HCT116 (cell line): ENCODE data around the gene NAB2. TPM values are rescaled to one million over a fixed set of nuclear protein-coding genes. Genes with fewer than 3 reads are reported as not detected.
A peak's percentile ranks its signal among the peaks of the same experiment; 100 is the strongest.

Experiments
- ATAC-seq: fragments of 200-7000 bp; cut with Tn5 transposase; 2 replicates; pipeline ENCODE4 v1.9.1; 2020; ENCODE audit warnings: mild to moderate bottlenecking, moderate library complexity
- BruUV-seq: library from RNA; stranded (reverse); fragments of 400-500 nt; replicated peaks from 2 replicates; lab custom pipeline; 2021; lab: Mats Ljungman, UMichigan
- CTCF ChIA-PET: fragments of 300-600 bp; sonication (Branson Sonifier 250); formaldehyde crosslinking; loops from one replicate; lab custom pipeline; 2021; ENCODE audit warnings: antibody characterized with exemption; lab: Charles Lee
- POLR2A ChIA-PET: fragments of 300-600, 350-600 bp; sonication (Branson Sonifier 250); formaldehyde crosslinking; loops from one replicate; lab custom pipeline; 2021; ENCODE audit warnings: antibody characterized with exemption; lab: Charles Lee
- RAD21 ChIA-PET, 2 experiments: fragments of 300-600 bp; sonication (Branson Sonifier 250); formaldehyde crosslinking; loops; one replicate each; lab custom pipeline; 2023; ENCODE audit warnings: low total read pairs in 2 of 2; ENCODE audit not compliant: uncharacterized antibody in 2 of 2, unreplicated experiment in 2 of 2, low non-redundant PET in 1 of 2; lab: Charles Lee
- DNase-seq: peaks from one replicate; pipeline ENCODE4 v3.0.0-alpha.2; 2010; ENCODE audit warnings: low read depth, low spot score
- H2AFZ ChIP-seq: fragments of 200-600 bp; shearing (Covaris generic), sonication (generic); 2 replicates; pipeline ENCODE4 v1.6.1; 2017; ENCODE audit warnings: low read depth, mixed run types, mixed read lengths, antibody characterized with exemption, low read length; ENCODE audit not compliant: poor library complexity, severe bottlenecking
- H3K27ac ChIP-seq: 2 replicates; pipeline ENCODE4 v1.5.1; 2012; ENCODE audit warnings: low read depth, low read length
- H3K27me3 ChIP-seq: fragments of 200-600 bp; sonication (generic); 2 replicates; pipeline ENCODE4 v1.6.1; 2016; ENCODE audit warnings: mixed run types, low read length, mixed read lengths; ENCODE audit not compliant: insufficient read depth
- H3K36me3 ChIP-seq, 2 experiments: fragments of 200-500 bp in 1 of 2; fragments of 200-600 bp in 1 of 2; sonication (Bioruptor generic) in 1 of 2; sonication (generic) in 1 of 2; 2 replicates each; pipeline versions ENCODE4 v1.5.1 to v1.6.1; 2014 to 2016; ENCODE audit warnings: low read length in 2 of 2, inconsistent platforms in 1 of 2, mixed read lengths in 1 of 2, mixed run types in 1 of 2; ENCODE audit not compliant: insufficient read depth in 2 of 2, control insufficient read depth in 1 of 2
- H3K4me1 ChIP-seq, 2 experiments: fragments of 200-600 bp in 1 of 2; sonication (generic) in 1 of 2; 2 replicates each; pipeline versions ENCODE4 v1.5.1 to v1.6.1; 2012 to 2017; ENCODE audit warnings: low read length in 2 of 2, inconsistent platforms in 1 of 2, mild to moderate bottlenecking in 1 of 2, mixed read lengths in 1 of 2, mixed run types in 1 of 2, moderate library complexity in 1 of 2; ENCODE audit not compliant: insufficient read depth in 2 of 2, control insufficient read depth in 1 of 2
- H3K4me2 ChIP-seq: fragments of 200-600 bp; sonication (generic); 2 replicates; pipeline ENCODE4 v1.6.1; 2017; ENCODE audit warnings: mixed run types, low read length, mixed read lengths
- H3K4me3 ChIP-seq, 2 experiments: fragments of 200-600 bp in 1 of 2; sonication (generic) in 1 of 2; replicated peaks in 1 of 2; 2 replicates each; pipeline ENCODE4 v1.5.1; 2011 to 2016; ENCODE audit warnings: low read length in 2 of 2, control low read depth in 1 of 2, low read depth in 1 of 2, mild to moderate bottlenecking in 1 of 2, mixed read lengths in 1 of 2, mixed run types in 1 of 2
- H3K79me2 ChIP-seq: fragments of 200-600 bp; sonication (generic); 2 replicates; pipeline ENCODE4 v1.6.1; 2017; ENCODE audit warnings: mild to moderate bottlenecking, mixed run types, low read length, moderate library complexity, mixed read lengths; ENCODE audit not compliant: insufficient read depth
- H3K9ac ChIP-seq: fragments of 200-600 bp; sonication (generic); 2 replicates; pipeline ENCODE4 v1.6.1; 2016; ENCODE audit warnings: low read length, mixed read lengths
- H3K9me2 ChIP-seq: fragments of 200-600 bp; sonication (generic), shearing (Covaris generic); 2 replicates; pipeline ENCODE4 v1.6.1; 2017; ENCODE audit warnings: mixed run types, mild to moderate bottlenecking, moderate library complexity; ENCODE audit not compliant: insufficient read depth
- H3K9me3 ChIP-seq, 2 experiments: fragments of 200-500 bp in 1 of 2; fragments of 200-600 bp in 1 of 2; sonication (Bioruptor generic) in 1 of 2; sonication (generic) in 1 of 2; 2 replicates each; pipeline ENCODE4 v1.6.1; 2014 to 2017; ENCODE audit warnings: low read length in 2 of 2, mixed read lengths in 2 of 2, inconsistent platforms in 1 of 2, low read depth in 1 of 2, mild to moderate bottlenecking in 1 of 2, mixed run types in 1 of 2, moderate library complexity in 1 of 2; ENCODE audit not compliant: control insufficient read depth in 1 of 2, insufficient read depth in 1 of 2
- H4K20me1 ChIP-seq: fragments of 200-600 bp; sonication (generic), shearing (Covaris generic); 2 replicates; pipeline ENCODE4 v1.6.1; 2017; ENCODE audit warnings: mixed run types, mild to moderate bottlenecking, moderate library complexity; ENCODE audit not compliant: insufficient read depth
- CTCF ChIP-seq, 3 experiments: fragments of 200-600 bp in 1 of 3; sonication (generic) in 1 of 3; IDR thresholded peaks in 2 of 3; conservative IDR thresholded peaks in 1 of 3; 2 replicates each; pipeline ENCODE4 v1.5.1; 2012 to 2017; ENCODE audit warnings: low read depth in 2 of 3, low read length in 2 of 3, antibody characterized with exemption in 1 of 3, borderline replicate concordance in 1 of 3, control low read depth in 1 of 3, mild to moderate bottlenecking in 1 of 3, mixed read lengths in 1 of 3, mixed run types in 1 of 3, moderate library complexity in 1 of 3; ENCODE audit not compliant: insufficient read depth in 1 of 3
- YY1 ChIP-seq: IDR thresholded peaks from 2 replicates; pipeline ENCODE4 v1.6.1; 2011; ENCODE audit warnings: low read length, low read depth, moderate library complexity, mild to moderate bottlenecking; ENCODE audit not compliant: insufficient replicate concordance; ENCODE audit errors: extremely low read depth
- intact Hi-C: fragments of 100-400 bp; cut with micrococcal nuclease; formaldehyde crosslinking; loops from 2 replicates; pipeline ENCODE4 v1.10.0; 2022
- total RNA-seq: library from RNA; stranded (reverse); gene quantifications from one replicate; pipeline ENCODE4 v1.2.1, GENCODE V29; 2021; ENCODE audit not compliant: unreplicated experiment

NAB2 gene
- total RNA-seq, 1 experiment from 2014 or later, result 77.1 TPM

- Histone ChIP-seq H3K36me3 (0 out of 4 replicates have a peak, but pooled peaks cover 0 to 2% of the 10 kb centered on the region in 2 experiments), H2AFZ (peak overlapping the region; percentile 13), H3K4me1 (peaks cover 11 to 36% of the 10 kb centered on the region in 2 experiments), H3K9me2 (no peaks in the 10 kb centered on the region), H3K79me2 (peaks cover 15% of the 10 kb centered on the region), H3K27me3 (no peaks in the 10 kb centered on the region), H3K4me3 (peak overlapping the region in 1 of 2 experiments; percentile 80; a peak in 3 of 4 replicates), H3K9me3 (no peaks in the 10 kb centered on the region), H3K9ac (peak overlapping the region; percentile 96), H3K27ac (peak overlapping the region; percentile 91), H3K4me2 (peak overlapping the region; percentile 92), H4K20me1 (no peaks in the 10 kb centered on the region)
- RAD21 ChIA-PET, result interaction anchor here (0.6 to 2.3 kb wide), 21 partner anchors 9 to 188 kb away, joined by 3 to 60 read pairs (median 4); partner anchors contain the start of genes LRP1 (in 2 of the 2) and NEMP1 (in 2 of the 2)
- no TSS peak for BruUV-seq
- TF ChIP-seq YY1 (no peak), CTCF (IDR thresholded peaks at IDR 0.05 in 2 of 3, conservative IDR thresholded peaks at IDR 0.05 in 1 of 3; ENCODE audit: borderline replicate concordance in 1 of 3, insufficient read depth in 1 of 3, low read depth in 2 of 3, low read length in 2 of 3) (peak in 2 of 3 experiments; percentile 86 to 91; a peak in 4 of 6 replicates)
- POLR2A ChIA-PET, result interaction anchor here (0.7 to 3.3 kb wide), 17 partner anchors 12 to 1138 kb away, joined by 3 to 55 read pairs (median 5); partner anchors contain the start of genes LRP1, NAB2, NACA and NEMP1
- CTCF ChIA-PET, result interaction anchor here (0.8 to 3.9 kb wide), 22 partner anchors 9 to 273 kb away, joined by 3 to 181 read pairs (median 7); partner anchors contain the start of genes LRP1, NAB2, NEMP1 and ZBTB39
- ATAC-seq, result no peak; the same call in 1 of the 2 replicates
- DNase-seq, result no peak
- intact Hi-C loops, result loop anchor here (1.0 kb wide), 2 partner anchors 43 to 104 kb away; no protein-coding TSS in a partner anchor
Observed at GRCh38 chr12:57112492-57113294, 23.8 kb downstream of the NAB2 start.
